ENCODE results near the gene AHCYL2. TPM values are rescaled to one million over a fixed set of nuclear protein-coding genes. Genes with fewer than 3 reads are reported as not detected.
"Not testable (repeated sequence)": the region's sequence is repeated elsewhere in the genome, so short reads cannot be mapped to it uniquely, and the experiment has no call there.

The AHCYL2 gene
- polyA plus RNA-seq, 3 donors: 10.7 to 14.6 (median 12.1) TPM

DNA sequence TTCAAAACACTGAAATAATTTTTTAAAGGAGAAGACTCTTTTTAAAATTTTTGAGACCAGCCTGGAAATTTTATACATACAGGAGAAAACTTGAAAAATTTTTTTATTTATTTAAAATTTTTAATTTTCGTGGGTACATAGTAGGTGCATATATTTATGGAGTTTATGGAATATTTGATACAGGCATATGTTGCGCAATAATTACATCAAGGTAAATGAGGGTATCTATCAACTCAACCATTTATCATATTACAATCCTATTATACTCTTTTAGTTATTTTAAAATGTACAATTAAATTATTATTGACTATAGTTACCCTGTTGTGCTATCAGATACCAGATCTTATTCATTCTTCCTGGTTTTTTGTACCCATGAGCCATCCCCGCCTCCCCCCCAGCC, 75.1 kb downstream of the AHCYL2 start:
- Mint-ChIP-seq H3K27me3 (ENCODE audit: low read depth in 3 of 3) (no peaks in the 10 kb centered on the region), H3K9me3 (peaks cover 5 to 21% (median 11%) of the 10 kb centered on the region in 7 donors), H3K4me1 (peaks cover 4% of the 10 kb centered on the region), H3K36me3 (peaks cover 10 to 16% of the 10 kb centered on the region in 2 donors), H3K4me3 (no peak overlapping the region), H3K27ac (no peak overlapping the region)
- no peak overlapping the region for H3K4me2 ChIP-seq (replicated peaks; ENCODE audit: extremely low read depth, low read length, poor library complexity, severe bottlenecking)
- no peak for DNase-seq
- no peak overlapping the region for H3K9ac ChIP-seq (ENCODE audit: insufficient read depth, low read length, poor library complexity, severe bottlenecking)
- no peak overlapping the region for H3K4me3 ChIP-seq (replicated peaks in 1 of 3; ENCODE audit: low read depth in 2 of 3, low read length in 3 of 3)
- H3K79me2 ChIP-seq (ENCODE audit: insufficient read depth, low read length): no peaks in the 10 kb centered on the region
- intact Hi-C loops (cut with micrococcal nuclease): no loop called here
- no peaks in the 10 kb centered on the region for H3K4me1 ChIP-seq (ENCODE audit: control insufficient read depth in 1 of 2, insufficient read depth in 2 of 2, low read length in 2 of 2)
- no peaks in the 10 kb centered on the region for H3K27me3 ChIP-seq (ENCODE audit: control insufficient read depth in 2 of 2, insufficient read depth in 2 of 2, low read length in 2 of 2)
- no peaks in the 10 kb centered on the region for H3K9me3 ChIP-seq (replicated peaks in 1 of 2; ENCODE audit: control insufficient read depth in 1 of 2, insufficient read depth in 1 of 2, low read length in 2 of 2)
- WGBS (ENCODE audit: insufficient coverage): no CpG with 5 or more reads among the region's 3 CpGs
- H2AFZ ChIP-seq (ENCODE audit: insufficient read depth, low read depth, low read length, poor library complexity, severe bottlenecking): no peak overlapping the region
- H3K36me3 ChIP-seq (replicated peaks in 1 of 2; ENCODE audit: control insufficient read depth in 1 of 2, insufficient read depth in 2 of 2, low read length in 2 of 2): no peaks in the 10 kb centered on the region
- no peak overlapping the region for H3K27ac ChIP-seq (ENCODE audit: low read depth in 1 of 2, low read length in 2 of 2)
- TF ChIP-seq, protein P1, sequence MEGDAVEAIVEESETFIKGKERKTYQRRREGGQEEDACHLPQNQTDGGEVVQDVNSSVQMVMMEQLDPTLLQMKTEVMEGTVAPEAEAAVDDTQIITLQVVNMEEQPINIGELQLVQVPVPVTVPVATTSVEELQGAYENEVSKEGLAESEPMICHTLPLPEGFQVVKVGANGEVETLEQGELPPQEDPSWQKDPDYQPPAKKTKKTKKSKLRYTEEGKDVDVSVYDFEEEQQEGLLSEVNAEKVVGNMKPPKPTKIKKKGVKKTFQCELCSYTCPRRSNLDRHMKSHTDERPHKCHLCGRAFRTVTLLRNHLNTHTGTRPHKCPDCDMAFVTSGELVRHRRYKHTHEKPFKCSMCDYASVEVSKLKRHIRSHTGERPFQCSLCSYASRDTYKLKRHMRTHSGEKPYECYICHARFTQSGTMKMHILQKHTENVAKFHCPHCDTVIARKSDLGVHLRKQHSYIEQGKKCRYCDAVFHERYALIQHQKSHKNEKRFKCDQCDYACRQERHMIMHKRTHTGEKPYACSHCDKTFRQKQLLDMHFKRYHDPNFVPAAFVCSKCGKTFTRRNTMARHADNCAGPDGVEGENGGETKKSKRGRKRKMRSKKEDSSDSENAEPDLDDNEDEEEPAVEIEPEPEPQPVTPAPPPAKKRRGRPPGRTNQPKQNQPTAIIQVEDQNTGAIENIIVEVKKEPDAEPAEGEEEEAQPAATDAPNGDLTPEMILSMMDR (IDR thresholded peaks at IDR 0.05): no peak
- no peaks in the 10 kb centered on the region for H4K20me1 ChIP-seq (ENCODE audit: insufficient read depth, low read length)

DNA sequence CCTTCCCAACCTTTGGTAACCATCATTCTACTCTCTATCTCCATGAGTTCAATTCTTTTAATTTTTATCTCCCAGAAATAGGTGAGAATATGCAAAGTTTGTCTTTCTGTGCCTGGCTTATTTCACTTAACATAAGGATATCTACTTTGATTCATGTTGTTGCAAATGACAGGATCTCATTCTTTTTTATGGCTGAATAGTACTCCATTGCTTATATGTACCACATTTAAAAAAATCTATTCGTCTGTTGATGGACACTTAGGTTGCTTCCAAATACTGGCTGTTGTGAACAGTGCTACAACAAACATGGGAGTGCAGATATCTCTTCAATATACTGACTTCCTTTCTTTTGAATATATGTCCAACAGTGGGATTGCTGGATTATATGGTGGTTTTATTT, 75.5 kb downstream of the AHCYL2 start:
- H3K9me3 ChIP-seq (replicated peaks in 1 of 2; ENCODE audit: control insufficient read depth in 1 of 2, insufficient read depth in 1 of 2, low read length in 2 of 2); H3K4me3 ChIP-seq (replicated peaks in 1 of 3; ENCODE audit: low read depth in 2 of 3, low read length in 3 of 3); H3K27ac ChIP-seq (ENCODE audit: low read depth in 1 of 2, low read length in 2 of 2); H3K27me3 Mint-ChIP-seq (ENCODE audit: low read depth in 3 of 3); DNase-seq; intact Hi-C loops (cut with micrococcal nuclease); H3K9ac ChIP-seq (ENCODE audit: insufficient read depth, low read length, poor library complexity, severe bottlenecking); H4K20me1 ChIP-seq (ENCODE audit: insufficient read depth, low read length); H3K27me3 ChIP-seq (ENCODE audit: control insufficient read depth in 2 of 2, insufficient read depth in 2 of 2, low read length in 2 of 2); H3K79me2 ChIP-seq (ENCODE audit: insufficient read depth, low read length); H2AFZ ChIP-seq (ENCODE audit: insufficient read depth, low read depth, low read length, poor library complexity, severe bottlenecking); H3K4me2 ChIP-seq (replicated peaks; ENCODE audit: extremely low read depth, low read length, poor library complexity, severe bottlenecking); H3K4me1 Mint-ChIP-seq; H3K36me3 ChIP-seq (replicated peaks in 1 of 2; ENCODE audit: control insufficient read depth in 1 of 2, insufficient read depth in 2 of 2, low read length in 2 of 2); H3K4me1 ChIP-seq (ENCODE audit: control insufficient read depth in 1 of 2, insufficient read depth in 2 of 2, low read length in 2 of 2); H3K27ac Mint-ChIP-seq; H3K4me3 Mint-ChIP-seq: not testable (repeated sequence)
- Mint-ChIP-seq H3K36me3 (peaks cover 10 to 16% of the 10 kb centered on the region in 2 donors), H3K9me3 (peaks cover 7 to 23% (median 11%) of the 10 kb centered on the region in 7 donors)
- WGBS (ENCODE audit: insufficient coverage): no CpG with 5 or more reads among the region's 1 CpG
